Muscle layer of duodenum (tissue), 2 donors: ENCODE measurements around the gene ACACB.

Experiments used
- H3K27ac ChIP-seq: one replicate; pipeline ENCODE4 v1.7.0; 2013; ENCODE audit warnings: mild to moderate bottlenecking, low read length
- H3K27me3 ChIP-seq: one replicate; pipeline ENCODE4 v1.7.0; 2013; ENCODE audit warnings: low read depth, mild to moderate bottlenecking, control low read depth, low read length
- H3K36me3 ChIP-seq, 2 donors: one replicate each; pipeline ENCODE4 v1.7.0; 2013; ENCODE audit warnings: low read length in 2 of 2, control low read depth in 1 of 2, mild to moderate bottlenecking in 1 of 2; ENCODE audit not compliant: insufficient read depth in 2 of 2, control insufficient read depth in 1 of 2
- H3K4me1 ChIP-seq, 2 donors: one replicate each; pipeline ENCODE4 v1.7.0; 2013; ENCODE audit warnings: low read length in 2 of 2, mild to moderate bottlenecking in 2 of 2, control low read depth in 1 of 2, moderate library complexity in 1 of 2; ENCODE audit not compliant: insufficient read depth in 2 of 2, control insufficient read depth in 1 of 2
- H3K4me3 ChIP-seq, 2 donors: one replicate each; pipeline ENCODE4 v1.7.0; 2013; ENCODE audit warnings: low read length in 2 of 2, low read depth in 1 of 2, mild to moderate bottlenecking in 1 of 2
- H3K9me3 ChIP-seq, 2 donors: one replicate each; pipeline ENCODE4 v1.7.0; 2013; ENCODE audit warnings: low read length in 2 of 2, control low read depth in 1 of 2, mild to moderate bottlenecking in 1 of 2; ENCODE audit not compliant: control insufficient read depth in 1 of 2
- donor health status: healthy.

Gene ACACB

GRCh38 chr12:109221277-109221931, 105.0 kb downstream of the ACACB start:
- no peaks in the 10 kb centered on the region for H3K4me1 ChIP-seq
- H3K36me3 ChIP-seq, result peaks cover 34 to 80% of the 10 kb centered on the region in 2 donors
- H3K27me3 ChIP-seq, result no peaks in the 10 kb centered on the region
- H3K9me3 ChIP-seq, result no peaks in the 10 kb centered on the region
- no peak overlapping the region for H3K4me3 ChIP-seq
- no peak overlapping the region for H3K27ac ChIP-seq

GRCh38 chr12:109222062-109222461, 105.7 kb downstream of the ACACB start:
- Histone ChIP-seq H3K27ac (no peak overlapping the region), H3K36me3 (peaks cover 29 to 79% of the 10 kb centered on the region in 2 donors), H3K4me3 (no peak overlapping the region), H3K4me1 (no peaks in the 10 kb centered on the region), H3K9me3 (no peaks in the 10 kb centered on the region), H3K27me3 (no peaks in the 10 kb centered on the region)

- H3K27me3 ChIP-seq, result no peaks in the 10 kb centered on the region
- H3K36me3 ChIP-seq, result peaks cover 30 to 79% of the 10 kb centered on the region in 2 donors
- no peak overlapping the region for H3K4me3 ChIP-seq
- H3K9me3 ChIP-seq, result no peaks in the 10 kb centered on the region
- no peak overlapping the region for H3K27ac ChIP-seq
- H3K4me1 ChIP-seq, result no peaks in the 10 kb centered on the region
Observed at GRCh38 chr12:109222496-109222895, 106.1 kb downstream of the ACACB start.

GRCh38 chr12:109223211-109223610, 106.8 kb downstream of the ACACB start:
- Histone ChIP-seq H3K36me3 (peaks cover 31 to 78% of the 10 kb centered on the region in 2 donors), H3K4me3 (no peak overlapping the region), H3K9me3 (no peaks in the 10 kb centered on the region), H3K27ac (no peak overlapping the region), H3K27me3 (no peaks in the 10 kb centered on the region), H3K4me1 (no peaks in the 10 kb centered on the region)

GRCh38 chr12:109223868-109224267, 107.5 kb downstream of the ACACB start:
- Histone ChIP-seq H3K9me3 (no peaks in the 10 kb centered on the region), H3K36me3 (peaks cover 31 to 82% of the 10 kb centered on the region in 2 donors)

GRCh38 chr12:109228664-109229063, 112.3 kb downstream of the ACACB start:
- Histone ChIP-seq H3K4me1 (no peaks in the 10 kb centered on the region), H3K4me3 (no peak overlapping the region), H3K9me3 (no peaks in the 10 kb centered on the region), H3K36me3 (peaks cover 56 to 88% of the 10 kb centered on the region in 2 donors), H3K27me3 (no peaks in the 10 kb centered on the region), H3K27ac (no peak overlapping the region)

More at GRCh38 chr12:109223868-109224267, 107.5 kb downstream of the ACACB start:
- Histone ChIP-seq H3K4me1 (no peaks in the 10 kb centered on the region), H3K27me3 (no peaks in the 10 kb centered on the region), H3K27ac (no peak overlapping the region), H3K4me3 (no peak overlapping the region)

GRCh38 chr12:109230193-109230592, 113.8 kb downstream of the ACACB start:
- no peaks in the 10 kb centered on the region for H3K27me3 ChIP-seq
- H3K27ac ChIP-seq, result no peak overlapping the region
- no peaks in the 10 kb centered on the region for H3K4me1 ChIP-seq
- no peaks in the 10 kb centered on the region for H3K9me3 ChIP-seq
- H3K36me3 ChIP-seq, result peaks cover 54 to 87% of the 10 kb centered on the region in 2 donors
- H3K4me3 ChIP-seq, result no peak overlapping the region

- H3K4me3 ChIP-seq, result no peak overlapping the region
- H3K36me3 ChIP-seq, result peaks cover 62 to 96% of the 10 kb centered on the region in 2 donors
- no peak overlapping the region for H3K27ac ChIP-seq
- no peaks in the 10 kb centered on the region for H3K9me3 ChIP-seq
- no peaks in the 10 kb centered on the region for H3K4me1 ChIP-seq
- no peaks in the 10 kb centered on the region for H3K27me3 ChIP-seq
Observed at GRCh38 chr12:109232731-109233130, 116.3 kb downstream of the ACACB start.

GRCh38 chr12:109234012-109234411, 117.6 kb downstream of the ACACB start:
- no peaks in the 10 kb centered on the region for H3K27me3 ChIP-seq
- H3K4me3 ChIP-seq, result no peak overlapping the region
- H3K27ac ChIP-seq, result no peak overlapping the region
- H3K4me1 ChIP-seq, result no peaks in the 10 kb centered on the region
- no peaks in the 10 kb centered on the region for H3K9me3 ChIP-seq
- H3K36me3 ChIP-seq, result peaks cover 63 to 92% of the 10 kb centered on the region in 2 donors

- Histone ChIP-seq H3K4me3 (no peak overlapping the region), H3K36me3 (peaks cover 66 to 91% of the 10 kb centered on the region in 2 donors), H3K27me3 (no peaks in the 10 kb centered on the region), H3K27ac (no peak overlapping the region), H3K4me1 (no peaks in the 10 kb centered on the region), H3K9me3 (no peaks in the 10 kb centered on the region)
Observed at GRCh38 chr12:109236257-109236656, 119.9 kb downstream of the ACACB start.

- Histone ChIP-seq H3K27me3 (no peaks in the 10 kb centered on the region), H3K4me1 (no peaks in the 10 kb centered on the region), H3K36me3 (peaks cover 61 to 84% of the 10 kb centered on the region in 2 donors), H3K27ac (no peak overlapping the region), H3K4me3 (no peak overlapping the region), H3K9me3 (no peaks in the 10 kb centered on the region)
Observed at GRCh38 chr12:109239179-109239578, 122.8 kb downstream of the ACACB start.

GRCh38 chr12:109239691-109240090, 123.3 kb downstream of the ACACB start:
- Histone ChIP-seq H3K36me3 (peaks cover 62 to 80% of the 10 kb centered on the region in 2 donors), H3K9me3 (no peaks in the 10 kb centered on the region), H3K4me3 (no peak overlapping the region), H3K27me3 (no peaks in the 10 kb centered on the region), H3K4me1 (no peaks in the 10 kb centered on the region), H3K27ac (no peak overlapping the region)
